Hematopoietic multipotent progenitor cell treated with erythropoietin and hydrocortisone succinate and interleukin-3 and kit ligand, for 17 days (in vitro differentiated cells): Measurements from ENCODE around the gene TECPR2.
"Not testable (repeated sequence)": the region's sequence is repeated elsewhere in the genome, so short reads cannot be mapped to it uniquely, and the experiment has no call there.

Experiments used
- DNase-seq: peaks from one replicate; pipeline ENCODE4 v3.0.0-alpha.2; 2015; ENCODE audit warnings: low spot score

Gene TECPR2

DNA sequence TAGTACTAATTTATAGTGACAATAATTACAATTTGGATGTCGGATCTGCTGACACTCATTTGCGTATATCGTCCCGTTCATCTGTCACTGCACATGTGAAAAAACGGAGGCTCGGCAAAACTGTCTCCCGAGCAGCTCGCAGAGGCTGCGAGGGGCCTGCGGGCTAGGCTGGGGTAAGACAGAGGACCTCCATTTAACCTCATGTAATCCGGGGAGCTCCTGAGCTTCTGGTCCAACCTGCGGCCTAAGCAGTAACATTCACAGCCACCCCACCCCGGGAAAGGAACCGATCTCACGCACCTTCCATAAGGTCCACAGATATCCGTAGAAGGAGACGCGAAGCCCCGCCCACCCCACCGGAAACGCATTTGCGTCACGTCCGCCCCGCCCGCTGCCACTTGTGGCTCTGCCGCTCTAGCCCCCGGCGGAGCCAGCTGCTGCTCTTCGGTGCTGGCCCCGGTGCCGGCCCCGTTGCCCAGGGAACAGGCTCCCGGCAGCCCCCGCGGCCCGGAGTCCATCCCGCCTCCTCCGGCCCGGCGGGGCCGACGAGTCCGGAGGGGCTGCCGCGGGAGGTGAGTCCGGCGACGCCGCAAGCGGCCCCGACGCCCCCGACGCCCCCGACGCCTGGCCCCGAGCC lies at the start of gene TECPR2, which contains the start of gene CINP:
TSS of gene TECPR2 (plus strand) at position 397 of the 637 bp plus-strand sequence. CDS start 13,781 bp downstream, outside the sequence.
TSS of gene CINP (minus strand) at position 346 of the 637 bp plus-strand sequence. CDS start at position 307, 39 bp downstream.
- peak; percentile 94 for DNase-seq

GRCh38 chr14:102314242-102315011 lies 48.3 kb upstream of the TECPR2 start:
- peak; percentile 84 for DNase-seq

DNA sequence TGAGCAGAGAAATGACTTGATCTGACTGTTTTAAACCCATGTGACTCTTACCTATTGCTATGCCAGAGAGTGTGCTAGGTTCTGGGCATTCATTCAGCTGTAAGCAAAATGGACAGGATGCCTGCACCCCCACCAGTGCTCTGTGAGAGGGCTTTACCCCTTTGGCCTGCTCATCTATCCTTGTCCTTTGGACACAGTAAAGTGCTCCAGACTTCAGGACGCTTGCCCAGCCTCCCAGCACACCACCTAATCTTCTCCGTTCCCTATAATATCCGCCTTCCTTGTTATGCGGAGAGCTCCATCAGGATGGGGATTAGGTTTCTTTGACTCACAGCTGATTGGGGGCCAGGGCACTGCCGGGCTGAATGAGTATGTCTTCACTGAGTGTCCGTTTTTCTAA lies 47.6 kb upstream of the TECPR2 start:
- no peak for DNase-seq

DNA sequence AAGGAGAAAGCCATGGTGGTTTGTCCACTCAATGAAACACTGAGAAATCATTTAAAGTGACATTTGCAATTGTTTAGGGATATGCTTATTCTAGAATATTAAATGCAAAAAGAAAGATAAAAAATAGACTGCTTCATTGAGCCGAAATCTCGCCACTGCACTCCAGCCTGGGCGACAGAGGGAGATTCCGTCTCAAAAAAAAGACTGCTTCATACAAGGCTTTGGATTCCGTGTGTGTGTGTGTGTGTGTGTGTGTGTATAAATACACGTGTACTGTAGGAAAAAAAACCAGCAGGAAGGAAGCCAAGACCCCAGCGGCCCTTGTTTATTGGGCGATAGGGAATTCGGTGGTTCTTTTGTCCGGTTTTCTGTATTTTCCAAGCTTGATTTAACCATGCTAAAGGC lies 46.4 kb upstream of the TECPR2 start:
- DNase-seq, result no peak

GRCh38 chr14:102316743-102317563 lies 45.8 kb upstream of the TECPR2 start:
- peak; percentile 93 for DNase-seq

DNA sequence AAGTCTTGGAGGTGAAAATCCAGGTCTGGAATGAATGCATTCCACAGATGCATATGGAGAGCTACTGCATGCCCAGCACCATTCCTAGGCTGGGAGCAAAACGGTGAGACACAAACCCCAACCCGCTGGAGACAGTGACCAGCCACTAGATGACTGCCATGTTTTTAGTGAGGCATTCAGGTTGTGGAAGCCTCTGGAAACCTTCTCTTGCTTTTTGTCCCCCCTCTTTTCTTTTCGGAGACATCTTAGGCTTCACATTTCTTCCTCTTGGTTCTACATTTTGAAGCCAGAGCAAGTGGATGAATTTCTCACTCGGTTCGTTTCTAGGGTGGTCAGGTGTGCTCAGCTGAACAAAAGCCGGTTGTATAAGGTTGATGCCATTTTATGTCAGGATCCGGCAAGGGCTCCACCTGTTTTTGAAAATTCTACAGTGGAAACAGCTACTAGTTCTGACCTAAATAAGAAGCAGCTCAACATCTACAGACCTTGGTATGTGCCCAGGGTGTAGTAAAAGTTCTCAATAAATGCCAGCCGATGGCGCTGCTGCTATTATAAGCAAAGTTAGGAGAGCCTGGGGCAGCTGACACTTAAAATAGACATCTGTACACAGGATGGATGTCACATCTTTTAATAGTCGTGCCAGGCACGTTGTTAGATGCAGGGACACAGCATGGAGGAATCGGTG lies 45.0 kb upstream of the TECPR2 start:
- peak; percentile 41 for DNase-seq

- DNase-seq, result no peak
These were observed 43.9 kb upstream of the TECPR2 start for GRCh38 chr14:102318781-102319276.

DNA sequence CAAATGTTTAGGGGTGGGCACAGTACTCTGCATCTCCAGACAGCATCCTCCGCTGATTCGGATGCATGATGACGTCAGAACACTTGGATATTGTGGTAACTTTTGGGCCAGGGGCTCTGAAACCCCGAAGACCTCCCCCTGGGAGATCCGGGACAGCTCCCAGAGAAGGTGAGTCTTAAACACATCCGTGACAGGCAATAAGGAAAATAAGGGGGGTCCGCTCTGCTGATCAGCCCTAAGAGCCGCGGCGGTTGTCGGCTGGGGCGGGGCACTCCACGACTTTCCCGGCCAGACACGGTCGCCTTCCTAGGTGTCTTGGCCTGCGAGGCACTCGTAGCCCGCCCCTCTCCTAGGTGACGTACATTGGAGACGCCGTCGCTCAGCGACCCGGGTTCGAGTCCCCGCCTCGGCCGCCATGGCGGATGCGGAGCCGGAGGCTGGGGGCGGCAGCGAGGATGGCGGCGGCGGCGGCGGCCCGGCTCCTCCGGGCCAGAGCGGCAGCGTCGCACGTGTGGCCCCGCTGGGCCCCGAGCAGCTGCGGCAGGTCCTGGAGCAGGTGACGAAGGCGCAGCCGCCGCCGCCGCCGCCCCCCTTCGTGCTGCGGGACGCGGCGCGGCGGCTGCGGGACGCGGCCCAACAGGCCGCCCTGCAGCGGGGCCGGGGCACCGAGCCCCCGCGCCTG lies 43.2 kb upstream of the TECPR2 start, which contains the start of gene ZNF839:
TSS of gene ZNF839 (plus strand) at position 396 of the 682 bp plus-strand sequence. CDS start at position 416, 20 bp downstream.
- peak; percentile 91 for DNase-seq

GRCh38 chr14:102320033-102320660 lies 42.6 kb upstream of the TECPR2 start:
- DNase-seq, result peak; percentile 65

GRCh38 chr14:102320671-102321455 lies 41.9 kb upstream of the TECPR2 start:
- DNase-seq, result no peak

GRCh38 chr14:102321456-102322422 lies 41.0 kb upstream of the TECPR2 start:
- no peak for DNase-seq

DNA sequence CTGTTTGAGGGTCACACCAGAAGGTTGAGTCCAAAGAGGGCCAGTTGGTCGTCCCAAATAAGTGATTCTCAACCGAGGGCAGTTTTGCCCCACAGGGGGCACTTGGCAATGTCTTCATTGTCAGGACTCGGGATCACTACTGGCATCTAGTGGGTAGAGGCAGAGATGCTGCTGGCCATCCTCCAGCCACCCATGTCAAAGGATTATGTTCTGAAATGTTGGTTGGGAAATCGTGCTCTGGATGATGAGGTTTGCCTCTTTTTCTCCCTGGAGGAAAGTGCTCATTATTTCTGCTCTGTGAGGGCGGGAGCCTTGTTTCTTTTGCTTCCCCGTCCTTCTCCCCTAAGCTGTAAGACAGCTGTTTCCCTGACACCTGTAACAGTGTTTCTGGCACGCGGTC lies 39.6 kb upstream of the TECPR2 start:
- DNase-seq, result peak; percentile 58

- no peak for DNase-seq
These were observed 36.9 kb upstream of the TECPR2 start for GRCh38 chr14:102325791-102326345.

DNA sequence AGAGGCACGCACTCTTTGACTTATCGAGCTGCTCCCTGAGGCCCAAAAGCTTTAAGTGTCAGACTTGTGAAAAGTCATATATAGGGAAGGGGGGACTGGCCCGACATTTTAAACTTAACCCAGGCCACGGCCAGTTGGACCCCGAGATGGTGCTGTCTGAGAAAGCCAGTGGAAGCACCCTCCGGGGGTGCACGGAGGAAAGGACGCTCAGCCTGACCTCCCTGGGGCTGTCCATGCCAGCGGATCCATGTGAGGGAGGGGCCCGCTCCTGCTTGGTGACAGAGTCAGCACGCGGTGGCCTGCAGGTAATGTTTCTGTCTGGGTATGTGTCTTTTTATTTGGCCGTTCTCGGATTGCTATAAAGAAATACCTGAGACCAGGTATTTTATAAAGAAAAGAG lies 36.2 kb upstream of the TECPR2 start:
- no peak for DNase-seq

- not testable (repeated sequence) for DNase-seq
These were observed 33.4 kb upstream of the TECPR2 start for GRCh38 chr14:102329381-102329780.

GRCh38 chr14:102330806-102331205 lies 31.9 kb upstream of the TECPR2 start:
- no peak for DNase-seq

DNA sequence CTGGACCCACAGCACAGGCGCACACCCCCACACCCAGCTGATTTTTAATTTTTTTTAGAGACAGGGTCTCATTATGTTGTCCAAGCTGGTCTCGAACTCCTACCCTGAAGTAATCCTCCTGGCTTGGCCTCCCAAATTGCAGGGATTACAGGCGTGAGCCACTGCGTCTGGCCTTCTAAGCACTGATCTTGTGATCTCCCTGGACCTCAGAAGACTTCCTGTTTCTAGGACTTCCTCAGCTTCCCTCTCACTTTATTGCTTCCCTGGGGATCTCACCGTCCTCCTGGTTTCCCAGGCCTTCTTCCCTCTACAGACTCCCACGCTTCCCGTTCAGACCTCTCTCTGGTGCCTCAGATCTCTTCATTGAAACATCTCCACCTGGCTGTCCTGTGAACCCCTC lies 29.4 kb upstream of the TECPR2 start:
- DNase-seq, result no peak
